Measurements from ENCODE around the gene LOXL4.

Gene LOXL4

GRCh38 chr10:98266647-98267046 lies 1.3 kb downstream of the LOXL4 start:
- H3K4me3 ChIP-seq (ENCODE audit: low read depth, low read length) = no peak overlapping the region
- in situ Hi-C loops (cut with HindIII; ENCODE audit: low pct_ligation_motif_present, low sequenced_read_pairs) = no loop called here
- no peak for DNase-seq

GRCh38 chr10:98265403-98266378 lies 2.3 kb downstream of the LOXL4 start:
- H3K27ac ChIP-seq = no peak overlapping the region
- no peaks in the 10 kb centered on the region for H3K27me3 ChIP-seq (replicated peaks)
- H3K36me3 ChIP-seq (replicated peaks) = no peaks in the 10 kb centered on the region
- in situ Hi-C loops (cut with HindIII; ENCODE audit: low pct_ligation_motif_present, low sequenced_read_pairs) = no loop called here
- no peak for TF ChIP-seq CTCF (IDR thresholded peaks at IDR 0.05; ENCODE audit: low read depth, low read length, missing control alignments)
- no peak overlapping the region for H3K4me3 ChIP-seq (ENCODE audit: low read depth, low read length)
- DNase-seq = no peak

More at GRCh38 chr10:98266647-98267046, 1.3 kb downstream of the LOXL4 start:
- H3K27ac ChIP-seq = no peak overlapping the region
- TF ChIP-seq CTCF (IDR thresholded peaks at IDR 0.05; ENCODE audit: low read depth, low read length, missing control alignments) = no peak
- H3K36me3 ChIP-seq (replicated peaks) = no peaks in the 10 kb centered on the region
- no peaks in the 10 kb centered on the region for H3K27me3 ChIP-seq (replicated peaks)

- no peak for DNase-seq
- H3K36me3 ChIP-seq (replicated peaks) = no peaks in the 10 kb centered on the region
- H3K27ac ChIP-seq = no peak overlapping the region
- H3K27me3 ChIP-seq (replicated peaks) = no peaks in the 10 kb centered on the region
- in situ Hi-C loops (cut with HindIII; ENCODE audit: low pct_ligation_motif_present, low sequenced_read_pairs) = no loop called here
- TF ChIP-seq CTCF (IDR thresholded peaks at IDR 0.05; ENCODE audit: low read depth, low read length, missing control alignments) = no peak
- H3K4me3 ChIP-seq (ENCODE audit: low read depth, low read length) = no peak overlapping the region
Measured at GRCh38 chr10:98264378-98265065, 3.5 kb downstream of the LOXL4 start.

- Histone ChIP-seq H3K27me3 (replicated peaks) (no peaks in the 10 kb centered on the region), H3K27ac (no peak overlapping the region), H3K36me3 (replicated peaks) (no peaks in the 10 kb centered on the region), H3K4me3 (ENCODE audit: low read depth, low read length) (no peak overlapping the region)
- in situ Hi-C loops (cut with HindIII; ENCODE audit: low pct_ligation_motif_present, low sequenced_read_pairs) = no loop called here
- no peak for DNase-seq
- TF ChIP-seq CTCF (IDR thresholded peaks at IDR 0.05; ENCODE audit: low read depth, low read length, missing control alignments) = no peak
Measured at GRCh38 chr10:98263088-98263487, 4.9 kb downstream of the LOXL4 start.

- peak; percentile 66 for TF ChIP-seq CTCF (IDR thresholded peaks at IDR 0.05; ENCODE audit: low read depth, low read length, missing control alignments)
- Histone ChIP-seq H3K27me3 (replicated peaks) (no peaks in the 10 kb centered on the region), H3K27ac (no peak overlapping the region), H3K36me3 (replicated peaks) (no peaks in the 10 kb centered on the region), H3K4me3 (ENCODE audit: low read depth, low read length) (no peak overlapping the region)
- in situ Hi-C loops (cut with HindIII; ENCODE audit: low pct_ligation_motif_present, low sequenced_read_pairs) = no loop called here
- no peak for DNase-seq
Measured at GRCh38 chr10:98262571-98262970, 5.4 kb downstream of the LOXL4 start.
